HL-60 (cell line): Measurements from ENCODE around the gene KRT3.

Experiments used
- CTCF ChIP-seq: IDR thresholded peaks from one replicate; pipeline ENCODE4 v1.5.1; 2011; ENCODE audit warnings: low read length, control low read depth, inconsistent platforms; ENCODE audit not compliant: insufficient read depth
- GABPA ChIP-seq: IDR thresholded peaks from 2 replicates; pipeline ENCODE4 v1.6.1; 2012; ENCODE audit warnings: low read depth
- SPI1 ChIP-seq: IDR thresholded peaks from 2 replicates; pipeline ENCODE4 v1.6.1; 2012; ENCODE audit warnings: low read depth, mild to moderate bottlenecking, borderline replicate concordance

- TF ChIP-seq CTCF (no peak), SPI1 (no peak), GABPA (no peak)
Measured at GRCh38 chr12:52812749-52813148, 16.8 kb upstream of the KRT3 start.
